Ascending aorta (tissue), 2 donors: ENCODE measurements around the gene APOO. TPM values are rescaled to one million over a fixed set of nuclear protein-coding genes. Genes with fewer than 3 reads are reported as not detected.

Source experiments
- DNase-seq, 2 donors: peaks; one replicate each; pipeline ENCODE4 v3.0.0-alpha.2; 2019; ENCODE audit warnings: low spot score in 2 of 2
- H3K27ac ChIP-seq, 2 donors: fragments of 200-600 bp; sonication (generic); one replicate each; pipeline ENCODE4 v1.5.1; 2016 to 2017; ENCODE audit warnings: mild to moderate bottlenecking in 1 of 2
- H3K27me3 ChIP-seq: fragments of 200-600 bp; sonication (generic); one replicate; pipeline ENCODE4 v1.5.1; 2017
- H3K36me3 ChIP-seq, 2 donors: fragments of 200-600 bp; sonication (generic); one replicate each; pipeline ENCODE4 v1.5.1; 2016
- H3K4me1 ChIP-seq, 2 donors: fragments of 200-600 bp; sonication (generic); one replicate each; pipeline ENCODE4 v1.5.1; 2016 to 2017; ENCODE audit warnings: mild to moderate bottlenecking in 1 of 2
- H3K4me3 ChIP-seq, 2 donors: fragments of 200-600 bp; sonication (generic); one replicate each; pipeline ENCODE4 v1.5.1; 2016 to 2017; ENCODE audit warnings: mild to moderate bottlenecking in 1 of 2
- H3K9me3 ChIP-seq, 2 donors: fragments of 200-600 bp; sonication (generic); one replicate each; pipeline ENCODE4 v1.5.1; 2016
- CTCF ChIP-seq, 3 experiments: fragments of 200-600 bp in 2 of 3; fragments of 450-650 bp in 1 of 3; sonication (generic) in 2 of 3; IDR thresholded peaks; one replicate each; pipeline ENCODE4 v1.5.1; 2016 to 2019; ENCODE audit warnings: antibody characterized with exemption in 3 of 3, mild to moderate bottlenecking in 1 of 3, moderate library complexity in 1 of 3
- intact Hi-C: fragments of 100-400 bp; cut with DNase I; formaldehyde crosslinking; loops from one replicate; pipeline ENCODE4 v1.15.1; 2023
- total RNA-seq: library from RNA; depleted of rRNA; stranded (reverse); fragments of >200 nt; gene quantifications from one replicate; pipeline ENCODE4 v1.1.0, GENCODE V29; 2016

APOO gene
- total RNA-seq, 1 donor from 2014 or later = not detected

GRCh38 chrX:23885803-23886202 is 21.9 kb downstream of the APOO start:
- no peak for TF ChIP-seq CTCF (IDR thresholded peaks at IDR 0.05)

GRCh38 chrX:23884427-23885024 is 23.2 kb downstream of the APOO start:
- DNase-seq = peak in 1 of 2 donors; percentile 11
- Histone ChIP-seq H3K36me3 (no peaks in the 10 kb centered on the region), H3K9me3 (no peaks in the 10 kb centered on the region), H3K27me3 (no peaks in the 10 kb centered on the region), H3K4me1 (no peaks in the 10 kb centered on the region), H3K27ac (no peak overlapping the region), H3K4me3 (no peak overlapping the region)
- TF ChIP-seq CTCF (IDR thresholded peaks at IDR 0.05) = no peak
- intact Hi-C loops = loop anchor here (5.0 kb wide), 1 partner anchor 42 kb away; no protein-coding TSS in a partner anchor

More at GRCh38 chrX:23885803-23886202, 21.9 kb downstream of the APOO start:
- Histone ChIP-seq H3K4me1 (no peaks in the 10 kb centered on the region), H3K27me3 (no peaks in the 10 kb centered on the region), H3K36me3 (no peaks in the 10 kb centered on the region), H3K27ac (no peak overlapping the region), H3K9me3 (no peaks in the 10 kb centered on the region), H3K4me3 (no peak overlapping the region)
- DNase-seq = peak in 1 of 2 donors; percentile 34
- intact Hi-C loops = loop anchor here (5.0 kb wide), 1 partner anchor 44 kb away; no protein-coding TSS in a partner anchor

- DNase-seq = peak in 1 of 2 donors; percentile 58
- Histone ChIP-seq H3K27me3 (no peaks in the 10 kb centered on the region), H3K27ac (no peak overlapping the region), H3K4me1 (no peaks in the 10 kb centered on the region), H3K4me3 (no peak overlapping the region), H3K36me3 (no peaks in the 10 kb centered on the region), H3K9me3 (no peaks in the 10 kb centered on the region)
- intact Hi-C loops = no loop called here
- TF ChIP-seq CTCF (IDR thresholded peaks at IDR 0.05) = no peak
These were observed 23.9 kb downstream of the APOO start for GRCh38 chrX:23883737-23884354.

- DNase-seq = peak in 1 of 2 donors; percentile 4
- H3K4me3 ChIP-seq = no peak overlapping the region
- no peaks in the 10 kb centered on the region for H3K4me1 ChIP-seq
- no peaks in the 10 kb centered on the region for H3K9me3 ChIP-seq
- intact Hi-C loops = no loop called here
- no peaks in the 10 kb centered on the region for H3K36me3 ChIP-seq
- TF ChIP-seq CTCF (IDR thresholded peaks at IDR 0.05) = no peak
- no peaks in the 10 kb centered on the region for H3K27me3 ChIP-seq
- no peak overlapping the region for H3K27ac ChIP-seq
These were observed 28.2 kb downstream of the APOO start for GRCh38 chrX:23879380-23880090.

- intact Hi-C loops = no loop called here
- no peak overlapping the region for H3K4me3 ChIP-seq
- H3K27me3 ChIP-seq = no peaks in the 10 kb centered on the region
- no peak for DNase-seq
- no peak overlapping the region for H3K27ac ChIP-seq
- H3K9me3 ChIP-seq = no peaks in the 10 kb centered on the region
- H3K36me3 ChIP-seq = no peaks in the 10 kb centered on the region
- no peaks in the 10 kb centered on the region for H3K4me1 ChIP-seq
- no peak for TF ChIP-seq CTCF (IDR thresholded peaks at IDR 0.05)
These were observed 35.7 kb downstream of the APOO start for GRCh38 chrX:23871905-23872546.
